Activated T-cell treated with anti-CD3 and anti-CD28 coated beads, Interleukin-2, amount 50 U/mL, for 4 hours (primary cell): Measurements from ENCODE around the gene GCDH. TPM values are rescaled to one million over a fixed set of nuclear protein-coding genes. Genes with fewer than 3 reads are reported as not detected.

ENCODE experiments used
- ATAC-seq, 2 donors: fragments of 200-7000 bp; cut with Tn5 transposase; one replicate each; pipeline ENCODE4 v1.10.0; 2021
- DNase-seq: peaks from one replicate; pipeline ENCODE4 v3.0.0-alpha.2; 2020
- H3K27me3 Mint-ChIP-seq: one replicate; pipeline ENCODE4 v1.8.0; 2021; ENCODE audit warnings: low read depth, mixed read lengths
- H3K36me3 Mint-ChIP-seq: one replicate; pipeline ENCODE4 v1.8.0; 2022; ENCODE audit warnings: mixed read lengths; ENCODE audit not compliant: insufficient read depth
- H3K4me1 Mint-ChIP-seq: one replicate; pipeline ENCODE4 v1.8.0; 2021; ENCODE audit warnings: low read depth, mixed read lengths
- H3K4me3 Mint-ChIP-seq: one replicate; pipeline ENCODE4 v1.8.0; 2021; ENCODE audit warnings: mild to moderate bottlenecking, moderate library complexity, mixed read lengths
- H3K9me3 Mint-ChIP-seq: one replicate; pipeline ENCODE4 v1.8.0; 2021; ENCODE audit warnings: mixed read lengths
- total RNA-seq, 3 donors: library from RNA; stranded (reverse); gene quantifications; one replicate each; pipeline ENCODE4 v1.2.1, GENCODE V29; 2021

The GCDH gene
- total RNA-seq, 3 donors from 2014 or later, result 60.1 to 85.8 (median 72.8) TPM

GRCh38 chr19:12937093-12937926 lies 46.4 kb downstream of the GCDH start:
- Mint-ChIP-seq H3K4me1 (peaks cover 48% of the 10 kb centered on the region), H3K9me3 (no peaks in the 10 kb centered on the region), H3K36me3 (peaks cover 37% of the 10 kb centered on the region), H3K4me3 (peak overlapping the region; percentile 99), H3K27me3 (no peaks in the 10 kb centered on the region)
- ATAC-seq (no peak), DNase-seq (no peak)

- Mint-ChIP-seq H3K4me1 (peaks cover 42% of the 10 kb centered on the region), H3K36me3 (peaks cover 32% of the 10 kb centered on the region), H3K9me3 (no peaks in the 10 kb centered on the region), H3K4me3 (peak within 1 kb of the TSS; percentile 99), H3K27me3 (no peaks in the 10 kb centered on the region)
- ATAC-seq, result peak; percentile 89 to 90
- peak; percentile 98 for DNase-seq
Measured at GRCh38 chr19:12937927-12938778, 47.2 kb downstream of the GCDH start, which contains the start of gene CALR. TSS of gene CALR (plus strand) at chr19:12938609. CDS start at chr19:12938680, 71 bp downstream.

GRCh38 chr19:12938779-12939601 lies 48.0 kb downstream of the GCDH start:
- Mint-ChIP-seq H3K36me3 (peaks cover 36% of the 10 kb centered on the region), H3K9me3 (no peaks in the 10 kb centered on the region), H3K4me3 (peak overlapping the region; percentile 99), H3K27me3 (no peaks in the 10 kb centered on the region), H3K4me1 (peaks cover 44% of the 10 kb centered on the region)
- ATAC-seq, result peak; percentile 12 to 13
- no peak for DNase-seq

DNA sequence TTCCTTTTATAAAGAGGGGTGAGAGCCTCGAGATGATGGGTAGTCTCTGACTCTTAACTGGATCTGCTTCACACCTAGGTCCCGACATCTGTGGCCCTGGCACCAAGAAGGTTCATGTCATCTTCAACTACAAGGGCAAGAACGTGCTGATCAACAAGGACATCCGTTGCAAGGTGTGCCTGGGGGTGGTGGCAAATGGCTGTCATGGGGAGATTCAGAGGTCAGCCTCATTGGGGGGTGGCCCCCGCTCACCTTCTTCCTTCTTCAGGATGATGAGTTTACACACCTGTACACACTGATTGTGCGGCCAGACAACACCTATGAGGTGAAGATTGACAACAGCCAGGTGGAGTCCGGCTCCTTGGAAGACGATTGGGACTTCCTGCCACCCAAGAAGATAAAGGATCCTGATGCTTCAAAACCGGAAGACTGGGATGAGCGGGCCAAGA lies 49.0 kb downstream of the GCDH start:
- Mint-ChIP-seq H3K36me3 (peaks cover 42% of the 10 kb centered on the region), H3K4me1 (peaks cover 49% of the 10 kb centered on the region), H3K9me3 (no peaks in the 10 kb centered on the region), H3K27me3 (no peaks in the 10 kb centered on the region), H3K4me3 (peak overlapping the region; percentile 99)
- ATAC-seq, result no peak
- no peak for DNase-seq

DNA sequence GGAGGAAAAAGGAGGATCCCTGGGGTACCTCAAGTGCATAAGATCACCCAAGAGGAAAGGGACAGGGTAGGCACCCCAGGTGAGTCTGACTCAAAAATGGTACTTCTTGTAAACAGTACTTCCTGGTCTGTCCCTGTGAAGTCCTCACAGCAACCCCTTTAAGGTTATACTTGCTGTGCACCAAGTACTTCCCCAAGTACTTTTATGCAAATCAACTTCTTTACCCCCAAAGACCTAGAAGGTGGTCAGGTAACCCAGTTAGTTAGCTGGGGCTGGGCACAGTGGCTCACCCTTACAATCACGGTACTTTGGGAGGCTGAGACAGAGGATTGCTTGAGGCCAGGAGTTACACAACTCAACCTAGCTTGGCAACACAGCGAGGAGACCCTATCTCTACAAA lies 49.9 kb downstream of the GCDH start:
- DNase-seq (no peak), ATAC-seq (no peak)
- H3K27me3 Mint-ChIP-seq, result no peaks in the 10 kb centered on the region
- H3K4me1 Mint-ChIP-seq, result peaks cover 53% of the 10 kb centered on the region
- H3K4me3 Mint-ChIP-seq, result peak overlapping the region; percentile 99
- H3K9me3 Mint-ChIP-seq, result no peaks in the 10 kb centered on the region
- H3K36me3 Mint-ChIP-seq, result peaks cover 45% of the 10 kb centered on the region

DNA sequence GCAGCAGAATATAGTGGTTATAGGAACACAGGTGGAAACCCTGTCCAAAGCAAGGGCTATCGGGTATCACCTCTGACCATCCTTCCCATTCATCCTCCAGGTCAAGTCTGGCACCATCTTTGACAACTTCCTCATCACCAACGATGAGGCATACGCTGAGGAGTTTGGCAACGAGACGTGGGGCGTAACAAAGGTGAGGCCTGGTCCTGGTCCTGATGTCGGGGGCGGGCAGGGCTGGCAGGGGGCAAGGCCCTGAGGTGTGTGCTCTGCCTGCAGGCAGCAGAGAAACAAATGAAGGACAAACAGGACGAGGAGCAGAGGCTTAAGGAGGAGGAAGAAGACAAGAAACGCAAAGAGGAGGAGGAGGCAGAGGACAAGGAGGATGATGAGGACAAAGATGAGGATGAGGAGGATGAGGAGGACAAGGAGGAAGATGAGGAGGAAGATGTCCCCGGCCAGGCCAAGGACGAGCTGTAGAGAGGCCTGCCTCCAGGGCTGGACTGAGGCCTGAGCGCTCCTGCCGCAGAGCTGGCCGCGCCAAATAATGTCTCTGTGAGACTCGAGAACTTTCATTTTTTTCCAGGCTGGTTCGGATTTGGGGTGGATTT lies 52.6 kb downstream of the GCDH start:
- DNase-seq (no peak), ATAC-seq (no peak)
- H3K36me3 Mint-ChIP-seq, result peaks cover 54% of the 10 kb centered on the region
- no peaks in the 10 kb centered on the region for H3K9me3 Mint-ChIP-seq
- no peaks in the 10 kb centered on the region for H3K27me3 Mint-ChIP-seq
- peak overlapping the region; percentile 37 for H3K4me3 Mint-ChIP-seq
- peaks cover 53% of the 10 kb centered on the region for H3K4me1 Mint-ChIP-seq

- Mint-ChIP-seq H3K36me3 (peaks cover 48% of the 10 kb centered on the region), H3K27me3 (no peaks in the 10 kb centered on the region), H3K9me3 (no peaks in the 10 kb centered on the region), H3K4me1 (peaks cover 52% of the 10 kb centered on the region), H3K4me3 (peak overlapping the region; percentile 91)
- ATAC-seq (no peak), DNase-seq (no peak)
Measured at GRCh38 chr19:12944104-12944674, 53.2 kb downstream of the GCDH start.

GRCh38 chr19:12945479-12946091 lies 54.6 kb downstream of the GCDH start, which contains the start of gene RAD23A:
TSS of gene RAD23A (plus strand) at chr19:12945862. CDS start at chr19:12945949, 87 bp downstream.
- DNase-seq (peak; percentile 99), ATAC-seq (peak; percentile 81 to 82)
- no peaks in the 10 kb centered on the region for H3K9me3 Mint-ChIP-seq
- H3K4me1 Mint-ChIP-seq, result peaks cover 38% of the 10 kb centered on the region
- H3K4me3 Mint-ChIP-seq, result peak within 1 kb of the TSS; percentile 91
- no peaks in the 10 kb centered on the region for H3K27me3 Mint-ChIP-seq
- H3K36me3 Mint-ChIP-seq, result peaks cover 44% of the 10 kb centered on the region

GRCh38 chr19:12946092-12946721 lies 55.2 kb downstream of the GCDH start:
- Mint-ChIP-seq H3K4me3 (peak overlapping the region; percentile 91), H3K27me3 (no peaks in the 10 kb centered on the region), H3K36me3 (peaks cover 41% of the 10 kb centered on the region), H3K9me3 (no peaks in the 10 kb centered on the region), H3K4me1 (peaks cover 33% of the 10 kb centered on the region)
- DNase-seq (peak; percentile 34), ATAC-seq (peak; percentile 74 to 79)

DNA sequence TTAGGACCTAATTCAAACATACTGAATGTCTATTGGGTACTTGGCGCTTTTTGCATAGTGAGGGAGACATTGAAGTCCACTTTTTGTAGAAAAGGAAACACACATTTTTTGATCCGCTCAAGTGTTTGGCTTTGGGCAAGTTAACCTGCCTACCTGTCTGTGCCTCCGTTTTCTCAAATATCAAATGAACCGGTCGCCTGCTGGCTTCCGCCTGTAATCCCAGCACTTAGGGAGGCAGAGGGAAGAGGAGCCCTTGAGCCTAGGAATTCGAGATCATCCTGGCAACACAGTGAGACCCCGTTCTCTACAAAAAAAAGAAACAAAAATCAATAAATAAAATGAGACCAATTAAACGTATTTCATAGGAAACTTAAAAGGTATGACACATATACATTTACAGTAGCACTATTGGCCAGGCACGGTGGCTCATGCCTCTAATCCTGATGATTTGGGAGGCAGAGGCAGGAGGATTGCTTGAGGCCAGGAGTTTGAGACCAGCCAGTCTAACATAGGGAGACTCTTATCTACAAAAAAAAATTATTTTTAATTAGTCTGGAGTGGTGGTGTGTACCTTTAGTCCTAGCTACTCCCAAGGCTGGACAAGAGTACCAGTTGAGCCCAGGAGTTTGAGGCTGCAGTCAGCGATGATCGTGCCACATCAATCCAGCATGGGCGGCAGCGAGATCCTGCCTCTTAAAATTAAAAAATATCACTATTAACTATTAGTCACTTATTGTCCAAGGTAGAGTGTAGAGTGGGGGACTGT lies 56.0 kb downstream of the GCDH start:
- ATAC-seq, result no peak
- no peaks in the 10 kb centered on the region for H3K27me3 Mint-ChIP-seq
- peaks cover 33% of the 10 kb centered on the region for H3K4me1 Mint-ChIP-seq
- no peaks in the 10 kb centered on the region for H3K9me3 Mint-ChIP-seq
- peak overlapping the region; percentile 91 for H3K4me3 Mint-ChIP-seq
- peaks cover 45% of the 10 kb centered on the region for H3K36me3 Mint-ChIP-seq
- no peak for DNase-seq

DNA sequence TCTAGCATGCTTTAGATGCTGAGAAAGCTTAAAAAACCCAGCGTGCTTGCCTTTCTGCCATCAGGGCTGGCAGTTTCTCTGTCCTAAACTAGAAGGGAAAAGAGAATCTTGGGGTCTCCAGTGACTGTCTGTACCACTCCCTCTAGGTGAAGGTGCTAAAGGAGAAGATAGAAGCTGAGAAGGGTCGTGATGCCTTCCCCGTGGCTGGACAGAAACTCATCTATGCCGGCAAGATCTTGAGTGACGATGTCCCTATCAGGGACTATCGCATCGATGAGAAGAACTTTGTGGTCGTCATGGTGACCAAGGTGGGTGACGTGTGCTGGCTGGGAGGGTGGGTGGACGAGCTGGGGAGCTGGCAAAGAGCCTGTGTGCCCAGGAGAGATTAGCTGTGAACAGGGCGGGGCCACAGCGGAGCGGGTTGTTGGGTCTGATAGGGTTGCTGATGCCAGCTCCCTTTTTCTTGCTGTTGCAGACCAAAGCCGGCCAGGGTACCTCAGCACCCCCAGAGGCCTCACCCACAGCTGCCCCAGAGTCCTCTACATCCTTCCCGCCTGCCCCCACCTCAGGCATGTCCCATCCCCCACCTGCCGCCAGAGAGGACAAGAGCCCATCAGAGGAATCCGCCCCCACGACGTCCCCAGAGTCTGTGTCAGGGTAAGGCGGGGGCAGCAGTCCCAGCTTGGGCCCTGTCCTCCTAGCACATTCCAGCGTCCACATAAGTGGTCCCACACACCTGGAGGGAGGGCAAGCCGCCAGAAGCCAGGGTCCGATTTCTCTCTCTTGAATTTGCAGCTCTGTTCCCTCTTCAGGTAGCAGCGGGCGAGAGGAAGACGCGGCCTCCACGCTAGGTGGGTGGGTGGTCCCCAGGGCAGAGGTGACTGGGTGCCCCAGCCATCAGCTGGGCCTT lies 57.0 kb downstream of the GCDH start:
- H3K27me3 Mint-ChIP-seq, result no peaks in the 10 kb centered on the region
- H3K9me3 Mint-ChIP-seq, result no peaks in the 10 kb centered on the region
- peak overlapping the region; percentile 23 for H3K4me3 Mint-ChIP-seq
- no peak for DNase-seq
- peaks cover 45% of the 10 kb centered on the region for H3K36me3 Mint-ChIP-seq
- peaks cover 29% of the 10 kb centered on the region for H3K4me1 Mint-ChIP-seq
- no peak for ATAC-seq
